GM12891 (cell line): ENCODE results near the gene DTD1.
"Not testable (repeated sequence)": the region's sequence is repeated elsewhere in the genome, so short reads cannot be mapped to it uniquely, and the experiment has no call there.

Source experiments
- DNase-seq: peaks from one replicate; pipeline ENCODE4 v3.0.0; 2011; ENCODE audit warnings: low spot score; ENCODE audit not compliant: insufficient read length
- FAIRE-seq: peaks from 2 replicates; lab custom pipeline; 2011; peaks lifted over from hg19 to GRCh38; lab: Jason Lieb, UNC
- PAX5 ChIP-seq: IDR thresholded peaks from 2 replicates; pipeline ENCODE4 v1.6.1; 2011; ENCODE audit warnings: low read length, moderate library complexity, mild to moderate bottlenecking; ENCODE audit not compliant: insufficient read depth, severe bottlenecking
- POLR2A ChIP-seq: IDR thresholded peaks from 2 replicates; pipeline ENCODE4 v1.6.1; 2011; ENCODE audit warnings: low read depth, low read length, control low read depth
- POLR2AphosphoS5 ChIP-seq: IDR thresholded peaks from 2 replicates; pipeline ENCODE4 v1.6.1; 2011; ENCODE audit warnings: low read depth, low read length, control low read depth
- POU2F2 ChIP-seq: IDR thresholded peaks from 2 replicates; pipeline ENCODE4 v1.6.1; 2011; ENCODE audit warnings: low read depth, mild to moderate bottlenecking, control low read depth, low read length, moderate library complexity
- SPI1 ChIP-seq: IDR thresholded peaks from 2 replicates; pipeline ENCODE4 v1.6.1; 2011; ENCODE audit warnings: low read depth, low read length, control low read depth
- TAF1 ChIP-seq: IDR thresholded peaks from 2 replicates; pipeline ENCODE4 v1.6.1; 2011; ENCODE audit warnings: low read depth, low read length, control low read depth

Gene DTD1

DNA sequence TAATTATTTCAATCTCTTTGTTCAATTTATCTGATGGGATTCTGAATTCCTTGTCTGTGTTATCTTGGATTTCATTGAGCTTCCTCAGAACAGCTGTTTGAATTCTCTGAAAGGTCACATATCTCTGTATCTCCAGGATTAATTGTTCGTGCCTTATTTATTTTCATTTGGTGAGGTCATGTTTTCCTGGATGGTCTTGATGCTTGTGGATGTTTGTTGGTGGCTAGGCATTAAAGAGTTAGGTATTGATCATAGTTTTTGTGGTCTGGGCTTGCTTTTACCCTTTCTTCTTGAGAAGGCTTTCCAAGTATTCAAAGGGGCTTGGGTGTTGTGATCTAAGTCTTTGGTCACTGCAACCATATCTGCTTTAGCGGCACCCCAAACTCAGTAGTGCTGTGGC, 186.4 kb downstream of the DTD1 start:
- no peak for FAIRE-seq
- DNase-seq = no peak
- TF ChIP-seq POU2F2 (no peak), TAF1 (no peak), POLR2AphosphoS5 (no peak)

GRCh38 chr20:18775633-18776032, 187.8 kb downstream of the DTD1 start:
- TF ChIP-seq SPI1 = no peak
- no peak for TF ChIP-seq POU2F2
- no peak for TF ChIP-seq PAX5
- no peak for TF ChIP-seq TAF1
- no peak for TF ChIP-seq POLR2AphosphoS5
- TF ChIP-seq POLR2A = no peak
- DNase-seq = no peak
- no peak for FAIRE-seq

DNA sequence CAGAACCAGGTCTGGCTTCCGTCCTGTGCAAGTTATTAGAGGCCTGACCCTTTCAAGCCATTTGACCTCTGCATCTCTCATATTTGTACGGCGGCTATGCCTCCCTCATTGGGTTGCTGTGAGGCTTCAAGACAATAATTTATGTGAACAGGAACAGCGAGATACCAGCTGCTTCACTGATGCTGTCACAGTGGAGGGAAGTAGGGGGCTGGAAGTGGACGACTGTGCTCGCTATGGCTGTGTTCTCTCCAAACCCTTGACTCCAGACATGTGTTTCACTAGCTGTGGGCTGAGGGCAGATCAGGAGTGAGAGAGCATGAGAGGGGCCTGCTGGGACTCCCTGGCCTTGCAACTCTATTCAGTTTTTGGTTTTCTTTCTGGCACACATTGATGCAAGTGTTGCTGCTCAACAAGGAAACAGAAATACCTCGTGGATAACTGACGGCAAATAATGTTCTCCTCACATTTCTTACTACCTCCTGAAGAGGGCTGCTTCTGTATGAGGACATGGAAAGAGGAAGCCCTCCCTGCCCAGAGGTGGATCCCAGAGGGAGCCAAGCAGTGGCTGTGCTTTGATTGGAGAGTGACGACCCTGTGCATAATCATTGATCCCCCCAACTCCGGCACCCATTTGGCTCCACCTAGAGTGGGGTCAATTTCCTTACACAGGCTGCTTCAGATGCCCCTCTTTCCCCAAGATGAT, 191.0 kb downstream of the DTD1 start:
- FAIRE-seq (no peak), DNase-seq (no peak)
- TF ChIP-seq POLR2A (no peak), SPI1 (0 out of 2 replicates have a peak, but pooled peaks have one; percentile 6), POU2F2 (no peak), TAF1 (no peak), POLR2AphosphoS5 (no peak), PAX5 (no peak)

GRCh38 chr20:18780385-18781130, 192.7 kb downstream of the DTD1 start:
- FAIRE-seq = no peak
- DNase-seq = no peak
- TF ChIP-seq POLR2AphosphoS5 (no peak), POLR2A (no peak)

GRCh38 chr20:18781509-18781908, 193.7 kb downstream of the DTD1 start:
- no peak for TF ChIP-seq SPI1
- DNase-seq (no peak), FAIRE-seq (no peak)

DNA sequence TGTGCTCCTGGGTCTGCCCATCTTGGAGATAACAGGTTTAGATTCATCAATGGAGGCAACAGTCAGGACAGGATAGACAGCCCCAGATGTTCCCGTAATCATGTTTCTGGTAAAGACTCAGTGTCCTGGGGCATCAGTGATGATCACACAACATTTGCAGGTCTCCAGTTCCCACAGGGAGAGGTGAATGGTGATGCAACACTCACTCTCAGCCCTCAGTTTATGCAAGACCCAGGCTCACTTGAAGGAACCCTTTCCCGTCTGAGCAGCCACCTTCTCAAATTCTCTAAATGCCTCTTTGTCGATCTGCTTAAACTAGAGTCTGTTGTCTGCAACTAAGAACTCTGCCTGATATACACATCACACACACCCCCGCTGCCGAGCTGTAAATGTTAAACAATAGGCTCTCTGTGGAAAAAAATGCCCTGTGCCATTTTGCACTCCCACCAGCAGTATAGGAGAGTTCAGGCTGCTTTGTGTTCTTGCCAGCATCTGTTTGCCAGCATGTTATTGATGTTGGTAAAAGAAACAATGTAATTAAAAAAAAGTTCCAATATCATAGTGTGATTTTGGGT, 195.6 kb downstream of the DTD1 start:
- no peak for TF ChIP-seq SPI1
- TF ChIP-seq PAX5 = no peak
- no peak for TF ChIP-seq POU2F2
- no peak for TF ChIP-seq POLR2A
- TF ChIP-seq POLR2AphosphoS5 = no peak
- no peak for TF ChIP-seq TAF1
- DNase-seq (no peak), FAIRE-seq (no peak)

GRCh38 chr20:18787046-18787445, 199.2 kb downstream of the DTD1 start:
- FAIRE-seq, DNase-seq: not testable (repeated sequence)

GRCh38 chr20:18788021-18788420, 200.2 kb downstream of the DTD1 start:
- no peak for TF ChIP-seq SPI1
- TF ChIP-seq POU2F2 = no peak
- TF ChIP-seq POLR2AphosphoS5 = no peak
- no peak for TF ChIP-seq PAX5
- no peak for TF ChIP-seq POLR2A
- TF ChIP-seq TAF1 = no peak
- DNase-seq (no peak), FAIRE-seq (no peak)

GRCh38 chr20:18790787-18791186, 202.9 kb downstream of the DTD1 start:
- no peak for TF ChIP-seq PAX5
- TF ChIP-seq TAF1 = no peak
- no peak for TF ChIP-seq SPI1
- no peak for TF ChIP-seq POU2F2
- no peak for TF ChIP-seq POLR2A
- TF ChIP-seq POLR2AphosphoS5 = no peak
- DNase-seq (no peak), FAIRE-seq (no peak)

- peak; percentile 81 for TF ChIP-seq POLR2AphosphoS5
- peak; percentile 45; the same call in 1 of the 2 replicates for TF ChIP-seq TAF1
- TF ChIP-seq POU2F2 = peak; percentile 73; the same call in 1 of the 2 replicates
- no peak for TF ChIP-seq PAX5
- no peak for TF ChIP-seq SPI1
- peak; percentile 87 for TF ChIP-seq POLR2A
- FAIRE-seq (peak; percentile 100), DNase-seq (peak; percentile 60)
Measured at GRCh38 chr20:18793625-18794427, 206.0 kb downstream of the DTD1 start.
